ENCODE data around the gene TMEM233. TPM values are rescaled to one million over a fixed set of nuclear protein-coding genes. Genes with fewer than 3 reads are reported as not detected.

TMEM233 gene
- total and polyA plus RNA-seq, 2 experiments from 2014 or later: 0.24 to 0.71 TPM

GRCh38 chr12:119546340-119546739 is 47.2 kb upstream of the TMEM233 start (continued):
- TF ChIP-seq ZNF462 (CRISPR knock-in tag; IDR thresholded peaks at IDR 0.05) (no peak), EZH2phosphoT487 (IDR thresholded peaks at IDR 0.05; ENCODE audit: unreplicated experiment) (no peak), POLR2AphosphoS5 (IDR thresholded peaks at IDR 0.05; ENCODE audit: low read depth) (no peak), STAT1 (IDR thresholded peaks at IDR 0.05; ENCODE audit: unreplicated experiment) (no peak), CREB1 (CRISPR knock-in tag; IDR thresholded peaks at IDR 0.05; ENCODE audit: low read depth) (no peak), ZNF331 (CRISPR knock-in tag; IDR thresholded peaks at IDR 0.05; ENCODE audit: low read depth) (no peak)

- peaks cover 2% of the 10 kb centered on the region for H3K27me3 Mint-ChIP-seq (ENCODE audit: insufficient read depth, low read depth, poor library complexity)
- H3K4me3 ChIP-seq: no peak overlapping the region
- H4K20me1 ChIP-seq (replicated peaks; ENCODE audit: insufficient read depth): no peaks in the 10 kb centered on the region
- H3K4me1 ChIP-seq (ENCODE audit: insufficient read depth): no peaks in the 10 kb centered on the region; the same call in 1 of the 2 replicates
- H3F3A ChIP-seq (replicated peaks; ENCODE audit: low read depth): no peaks in the 10 kb centered on the region
- no peaks in the 10 kb centered on the region; the same call in 2 of the 3 replicates for H3K36me3 Mint-ChIP-seq (ENCODE audit: low read depth)
- H3K27ac ChIP-seq (ENCODE audit: low read depth): no peak overlapping the region
- no peaks in the 10 kb centered on the region for H3K27me3 ChIP-seq (ENCODE audit: insufficient read depth)
- no peak overlapping the region for H3K27ac Mint-ChIP-seq
- H3K79me2 ChIP-seq (replicated peaks; ENCODE audit: insufficient read depth): no peaks in the 10 kb centered on the region
- no peaks in the 10 kb centered on the region for H3K9me3 Mint-ChIP-seq
- H3K4me3 Mint-ChIP-seq: no peak overlapping the region
- DNase-seq (ENCODE audit: low spot score): no peak
- peaks cover 4% of the 10 kb centered on the region; the same call in 2 of the 3 replicates for H3K4me1 Mint-ChIP-seq
- H2AFZ ChIP-seq: no peak overlapping the region
- no peaks in the 10 kb centered on the region for H3K36me3 ChIP-seq (ENCODE audit: insufficient read depth)
- no peaks in the 10 kb centered on the region for H3K9me2 ChIP-seq (ENCODE audit: insufficient read depth)
- no peak overlapping the region for H3K4me2 ChIP-seq
- ATAC-seq: no peak
- TF ChIP-seq ZNF114 (CRISPR knock-in tag; IDR thresholded peaks at IDR 0.05) (no peak), EZH2 (IDR thresholded peaks at IDR 0.05; ENCODE audit: low read depth, unreplicated experiment) (no peak), ETS1 (IDR thresholded peaks at IDR 0.05) (no peak), CTCF (conservative IDR thresholded peaks at IDR 0.05; ENCODE audit: low read depth in 2 of 2) (no peak), POLR2AphosphoS5 (IDR thresholded peaks at IDR 0.05; ENCODE audit: low read depth) (no peak), NANOG (IDR thresholded peaks at IDR 0.05; ENCODE audit: borderline replicate concordance) (no peak)
These were observed 46.6 kb upstream of the TMEM233 start for GRCh38 chr12:119547001-119547400.

Measured in GM23338 (cell line).